Measurements from ENCODE around the gene NEUROD6. TPM values are rescaled to one million over a fixed set of nuclear protein-coding genes. Genes with fewer than 3 reads are reported as not detected.
A peak's percentile ranks its signal among the peaks of the same experiment; 100 is the strongest.

NEUROD6 gene
- total RNA-seq = not detected
- long read RNA-seq = 0 reads

DNA sequence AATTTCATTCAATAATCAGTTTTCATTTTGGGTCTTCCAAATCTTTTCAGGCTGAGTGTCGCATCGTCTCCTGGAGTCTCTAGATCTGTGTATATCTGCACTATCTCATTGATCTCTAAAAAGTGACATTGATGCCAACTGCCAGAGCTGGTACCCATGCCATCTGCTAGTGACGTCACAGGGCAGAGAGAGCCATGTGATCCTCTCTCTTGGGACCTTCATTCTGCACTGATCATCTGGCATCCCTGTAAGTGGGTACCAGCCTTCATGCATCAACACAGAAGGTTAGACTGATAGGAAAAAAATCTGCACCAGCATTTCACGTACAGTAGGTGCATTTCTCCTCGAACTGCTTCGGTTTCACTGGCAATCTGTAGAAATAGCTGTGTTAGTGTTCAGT is at the start of gene NEUROD6:
Gene NEUROD6, minus strand, starts transcription at position 124 of the 400 bp plus-strand sequence. CDS start 1,458 bp downstream, outside the sequence.
- TF ChIP-seq, protein P1, sequence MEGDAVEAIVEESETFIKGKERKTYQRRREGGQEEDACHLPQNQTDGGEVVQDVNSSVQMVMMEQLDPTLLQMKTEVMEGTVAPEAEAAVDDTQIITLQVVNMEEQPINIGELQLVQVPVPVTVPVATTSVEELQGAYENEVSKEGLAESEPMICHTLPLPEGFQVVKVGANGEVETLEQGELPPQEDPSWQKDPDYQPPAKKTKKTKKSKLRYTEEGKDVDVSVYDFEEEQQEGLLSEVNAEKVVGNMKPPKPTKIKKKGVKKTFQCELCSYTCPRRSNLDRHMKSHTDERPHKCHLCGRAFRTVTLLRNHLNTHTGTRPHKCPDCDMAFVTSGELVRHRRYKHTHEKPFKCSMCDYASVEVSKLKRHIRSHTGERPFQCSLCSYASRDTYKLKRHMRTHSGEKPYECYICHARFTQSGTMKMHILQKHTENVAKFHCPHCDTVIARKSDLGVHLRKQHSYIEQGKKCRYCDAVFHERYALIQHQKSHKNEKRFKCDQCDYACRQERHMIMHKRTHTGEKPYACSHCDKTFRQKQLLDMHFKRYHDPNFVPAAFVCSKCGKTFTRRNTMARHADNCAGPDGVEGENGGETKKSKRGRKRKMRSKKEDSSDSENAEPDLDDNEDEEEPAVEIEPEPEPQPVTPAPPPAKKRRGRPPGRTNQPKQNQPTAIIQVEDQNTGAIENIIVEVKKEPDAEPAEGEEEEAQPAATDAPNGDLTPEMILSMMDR (IDR thresholded peaks at IDR 0.05; ENCODE audit: borderline replicate concordance) = no peak
- Histone ChIP-seq H3K4me1 (peaks cover 15% of the 10 kb centered on the region), H3K27me3 (ENCODE audit: low read depth) (peaks cover 84% of the 10 kb centered on the region), H3K36me3 (no peaks in the 10 kb centered on the region), H3K4me3 (no peak within 1 kb of the TSS), H3K27ac (replicated peaks) (no peak within 1 kb of the TSS), H3K9me3 (replicated peaks) (no peaks in the 10 kb centered on the region)
- no peak for DNase-seq
- intact Hi-C loops (cut with micrococcal nuclease) = no loop called here

DNA sequence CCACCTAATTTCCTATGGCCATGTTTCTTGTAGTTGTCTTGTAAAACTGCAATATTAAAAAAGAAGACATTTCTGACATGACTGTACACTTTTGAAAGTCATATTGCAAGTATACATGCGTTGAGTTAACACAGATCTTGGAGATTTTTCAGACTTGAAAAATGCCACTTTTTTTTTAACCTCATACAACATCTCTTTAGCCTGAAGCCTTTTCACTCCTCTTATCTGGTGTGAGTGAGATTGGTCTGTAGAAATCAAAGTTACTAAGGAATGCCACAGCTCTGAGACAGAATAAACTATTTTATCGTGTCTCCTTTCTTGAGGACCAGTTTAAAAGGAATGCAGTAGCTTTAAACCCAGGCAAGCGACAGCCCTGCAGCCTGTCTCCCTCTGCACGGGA is 43.9 kb upstream of the NEUROD6 start:
- no peak overlapping the region for H3K4me3 ChIP-seq
- intact Hi-C loops (cut with micrococcal nuclease) = no loop called here
- H3K36me3 ChIP-seq = no peaks in the 10 kb centered on the region
- TF ChIP-seq, protein P1 (IDR thresholded peaks at IDR 0.05; ENCODE audit: borderline replicate concordance) = no peak
- H3K27me3 ChIP-seq (ENCODE audit: low read depth) = peaks cover 4% of the 10 kb centered on the region
- H3K27ac ChIP-seq (replicated peaks) = no peak overlapping the region
- no peaks in the 10 kb centered on the region for H3K4me1 ChIP-seq
- no peak for DNase-seq
- no peaks in the 10 kb centered on the region for H3K9me3 ChIP-seq (replicated peaks)

DNA sequence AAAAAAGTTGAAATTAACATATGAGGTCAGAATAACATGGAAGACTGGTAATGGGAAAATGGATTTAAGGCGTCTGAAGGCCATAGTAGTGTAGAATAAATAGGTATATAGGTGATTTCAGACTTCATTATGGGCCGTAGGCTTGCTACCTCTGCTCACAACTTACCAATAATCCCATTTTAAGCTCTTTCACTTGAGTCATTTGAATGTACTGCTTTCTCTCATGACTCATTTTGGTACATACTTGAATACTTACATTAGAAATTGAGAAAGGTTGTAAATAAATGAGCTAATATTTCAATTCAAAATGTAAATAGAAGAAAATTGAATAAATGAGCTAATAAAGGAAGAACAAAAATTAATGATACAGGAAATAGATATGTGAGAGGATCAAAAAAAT is 42.2 kb upstream of the NEUROD6 start:
- intact Hi-C loops (cut with micrococcal nuclease) = no loop called here

DNA sequence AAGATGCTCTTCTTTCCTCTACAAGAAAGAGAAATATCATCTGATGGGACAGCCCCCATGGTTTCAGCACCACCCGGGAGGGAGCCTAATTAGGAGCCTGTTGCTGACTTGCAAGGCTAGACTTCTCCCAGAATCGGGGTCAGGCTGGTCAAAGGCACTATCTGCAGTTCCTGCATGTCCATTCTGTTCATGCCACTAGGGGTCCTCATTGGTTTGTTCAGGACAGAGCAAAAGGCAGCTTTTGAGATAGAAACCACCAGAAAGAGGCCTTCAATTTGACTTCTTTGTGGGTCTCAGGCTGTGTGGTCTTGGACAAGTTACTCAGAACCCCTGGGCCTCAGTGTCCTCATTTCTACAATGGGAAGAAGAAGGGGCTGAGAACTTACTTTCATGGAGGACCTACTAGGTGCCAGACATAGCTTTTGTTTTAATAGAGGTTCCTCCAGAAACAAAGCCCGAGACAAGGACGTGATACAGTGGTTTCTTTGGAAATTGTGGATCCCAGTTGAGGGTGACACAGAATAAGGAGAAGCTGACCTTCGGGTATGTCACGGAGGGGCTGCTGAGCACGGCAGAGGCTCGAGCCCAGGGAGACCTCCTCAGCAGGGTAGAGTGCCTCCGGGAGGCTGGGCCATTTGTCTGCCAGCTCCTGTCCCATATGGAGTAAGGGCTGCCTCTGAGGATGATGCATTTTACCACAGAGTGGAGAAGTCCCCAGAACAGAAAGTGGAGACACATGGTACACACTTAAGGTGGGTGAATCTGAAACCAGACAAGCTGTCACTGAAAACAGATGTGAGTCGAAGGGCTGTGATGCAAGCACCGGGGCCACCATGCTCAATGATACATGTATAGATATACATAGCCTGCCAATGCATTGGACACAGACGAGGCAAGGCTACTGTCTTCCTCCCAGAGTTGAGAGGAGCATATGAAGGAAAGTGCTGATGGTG is 33.1 kb upstream of the NEUROD6 start:
- TF ChIP-seq, protein P1 (IDR thresholded peaks at IDR 0.05; ENCODE audit: borderline replicate concordance) = peak; percentile 62
- Histone ChIP-seq H3K4me3 (no peak overlapping the region), H3K9me3 (replicated peaks) (no peaks in the 10 kb centered on the region), H3K4me1 (no peaks in the 10 kb centered on the region), H3K36me3 (no peaks in the 10 kb centered on the region), H3K27ac (replicated peaks) (no peak overlapping the region), H3K27me3 (ENCODE audit: low read depth) (peaks cover 80% of the 10 kb centered on the region)
- no peak for DNase-seq
- intact Hi-C loops (cut with micrococcal nuclease) = no loop called here

More for the DNA sequence above, 42.2 kb upstream of the NEUROD6 start:
- TF ChIP-seq, protein P1 (IDR thresholded peaks at IDR 0.05; ENCODE audit: borderline replicate concordance) = no peak
- DNase-seq = no peak
- no peaks in the 10 kb centered on the region for H3K4me1 ChIP-seq
- peaks cover 13% of the 10 kb centered on the region for H3K27me3 ChIP-seq (ENCODE audit: low read depth)
- H3K36me3 ChIP-seq = no peaks in the 10 kb centered on the region
- H3K9me3 ChIP-seq (replicated peaks) = no peaks in the 10 kb centered on the region
- H3K27ac ChIP-seq (replicated peaks) = no peak overlapping the region
- no peak overlapping the region for H3K4me3 ChIP-seq

DNA sequence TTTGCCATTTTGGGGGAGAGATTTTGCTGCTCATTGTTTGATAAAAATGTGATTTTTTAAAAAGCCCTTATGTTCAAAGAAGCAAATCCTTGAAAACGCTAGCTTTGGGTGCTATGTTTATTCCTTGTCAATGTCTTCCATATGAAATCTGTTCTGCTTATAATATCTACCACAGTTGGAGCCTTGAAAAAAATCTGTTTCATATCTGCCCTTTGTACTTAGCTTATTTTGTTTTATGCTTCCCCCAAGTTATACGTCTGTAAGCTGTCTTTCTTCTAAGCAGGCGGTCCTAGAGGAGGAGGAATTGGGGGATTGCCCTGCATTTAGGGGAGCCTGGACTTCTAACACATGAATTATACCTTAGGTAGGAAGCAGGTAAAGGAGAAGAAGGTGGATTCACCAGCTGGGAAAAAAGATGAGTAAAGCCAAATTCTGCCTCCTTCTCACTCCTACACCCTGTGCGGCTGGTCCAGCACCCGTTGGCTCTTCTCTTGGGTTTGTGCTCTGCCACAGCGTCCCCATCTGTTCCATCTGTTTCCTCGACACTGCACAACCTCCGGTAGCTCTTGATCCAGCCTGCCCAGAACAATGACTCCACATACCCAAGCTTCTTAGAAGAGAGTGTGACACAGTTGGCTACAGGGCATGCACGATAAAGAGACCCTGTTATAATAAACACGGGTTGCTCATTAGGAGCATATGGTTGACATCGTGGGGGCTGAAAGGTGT is 31.9 kb upstream of the NEUROD6 start:
- Histone ChIP-seq H3K36me3 (no peaks in the 10 kb centered on the region), H3K27me3 (ENCODE audit: low read depth) (peaks cover 84% of the 10 kb centered on the region), H3K27ac (replicated peaks) (no peak overlapping the region), H3K9me3 (replicated peaks) (no peaks in the 10 kb centered on the region), H3K4me3 (no peak overlapping the region), H3K4me1 (no peaks in the 10 kb centered on the region)
- intact Hi-C loops (cut with micrococcal nuclease) = no loop called here
- TF ChIP-seq, protein P1 (IDR thresholded peaks at IDR 0.05; ENCODE audit: borderline replicate concordance) = no peak
- DNase-seq = no peak

Data from left ventricle myocardium inferior (tissue), 1 donor.